CD4-positive, alpha-beta T cell treated with Interleukin-6 at 100 ng/mL for 8 hours (primary cell): ENCODE measurements around the gene LRP1B.
"Not testable (repeated sequence)": the region's sequence is repeated elsewhere in the genome, so short reads cannot be mapped to it uniquely, and the experiment has no call there.

Experiments used
- DNase-seq: peaks from one replicate; pipeline ENCODE4 v3.0.0-alpha.2; 2020; ENCODE audit warnings: mixed read lengths, low spot score

Gene LRP1B

DNA sequence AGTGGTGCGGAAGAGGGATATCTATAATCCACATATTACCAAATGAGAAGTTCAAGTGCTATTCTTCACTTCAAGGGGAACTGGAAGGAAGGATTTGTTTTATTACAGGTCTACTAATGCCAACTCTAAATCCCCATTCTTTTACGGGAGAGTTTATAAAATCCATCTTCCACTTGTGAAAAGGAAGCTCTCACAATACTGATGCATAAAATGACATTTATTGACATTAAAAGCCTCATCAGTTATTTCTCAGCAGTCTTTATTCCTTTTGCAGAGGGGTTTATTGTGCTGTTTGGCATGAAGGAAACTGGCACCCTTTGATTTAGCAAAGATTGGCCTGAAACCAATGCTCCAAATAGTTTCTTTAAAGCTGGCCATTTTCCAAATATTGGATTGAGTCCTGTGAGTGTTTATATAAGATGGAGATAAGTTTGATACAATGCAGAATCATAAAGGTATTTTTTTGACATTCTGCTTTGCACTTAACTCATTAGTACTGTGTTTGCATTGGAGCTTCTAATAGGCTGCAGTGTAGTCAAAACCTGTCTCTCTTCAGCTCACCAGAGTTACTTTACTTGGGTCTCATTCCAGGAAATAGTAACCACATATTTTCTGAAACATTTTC is 26.6 kb downstream of the LRP1B start:
- DNase-seq: no peak

DNA sequence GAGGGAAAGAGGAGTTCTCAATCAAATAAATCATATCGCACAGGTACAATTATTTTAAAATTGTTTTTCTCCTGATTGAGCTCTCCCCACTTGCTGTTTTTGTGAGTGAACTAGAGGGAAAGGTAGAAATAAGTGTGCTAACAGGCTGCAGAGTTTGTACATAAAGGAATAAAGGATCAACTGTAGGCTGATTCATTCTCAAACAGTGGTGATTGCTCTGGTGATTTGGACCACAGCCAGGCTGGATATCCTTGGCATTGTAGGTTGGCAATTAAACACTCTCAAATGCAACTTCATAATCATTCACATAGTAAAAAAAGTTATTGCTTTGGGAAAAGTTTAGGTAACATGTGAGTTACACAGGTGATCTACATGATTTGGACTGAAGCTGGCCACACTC is 29.8 kb downstream of the LRP1B start:
- DNase-seq: no peak

DNA sequence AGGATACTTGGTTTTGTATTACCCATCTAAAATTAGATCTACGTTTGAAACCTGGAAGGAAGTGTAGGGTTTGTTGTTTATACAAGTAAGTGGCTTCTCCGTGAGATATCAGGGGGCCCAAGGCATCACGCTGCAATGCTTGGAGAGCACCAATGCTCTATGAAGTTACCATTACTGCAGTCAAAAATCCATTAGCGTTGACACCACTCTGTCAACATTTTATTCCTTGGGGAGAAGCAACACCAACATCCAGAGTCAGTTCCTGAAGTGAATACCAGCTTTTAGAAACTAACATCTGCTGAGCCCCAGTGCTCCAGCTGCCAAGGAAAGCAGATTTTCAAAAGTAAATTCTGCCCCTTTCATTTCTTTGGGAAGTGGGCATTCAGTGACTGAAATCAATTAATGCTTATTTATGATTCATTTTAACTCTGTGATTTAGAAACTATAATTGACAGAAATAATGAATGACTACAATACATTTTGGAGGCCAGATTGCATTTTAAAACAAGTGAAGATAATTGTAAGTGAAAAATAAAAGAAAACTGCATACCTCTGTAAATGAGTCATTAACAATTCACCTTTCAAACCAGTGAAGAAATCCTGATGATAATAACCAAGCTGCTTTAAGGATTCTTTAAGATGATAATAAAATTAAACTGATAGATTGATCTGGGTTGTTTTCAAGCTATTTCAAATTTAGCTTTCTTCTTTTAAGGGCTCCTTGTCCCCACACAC is 30.5 kb downstream of the LRP1B start:
- no peak for DNase-seq

DNA sequence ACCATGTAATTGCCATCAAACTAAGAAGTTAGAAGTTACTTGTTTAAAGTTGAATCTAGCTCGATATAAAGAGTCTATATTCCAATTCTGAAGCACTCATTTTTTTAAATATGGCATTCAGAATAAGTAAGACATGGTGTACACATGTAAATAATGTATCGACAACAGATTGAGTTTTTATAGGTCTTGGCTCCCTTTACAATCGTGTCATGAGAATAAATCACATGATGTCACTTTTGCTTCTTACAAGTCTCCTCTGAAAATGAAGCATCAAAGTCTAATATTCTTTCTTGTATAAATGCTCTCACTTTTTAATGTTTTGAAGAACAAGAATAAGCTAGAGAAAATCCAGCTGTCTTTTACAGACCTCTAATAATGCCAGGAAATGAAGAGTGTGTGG is 33.1 kb downstream of the LRP1B start:
- no peak for DNase-seq

DNA sequence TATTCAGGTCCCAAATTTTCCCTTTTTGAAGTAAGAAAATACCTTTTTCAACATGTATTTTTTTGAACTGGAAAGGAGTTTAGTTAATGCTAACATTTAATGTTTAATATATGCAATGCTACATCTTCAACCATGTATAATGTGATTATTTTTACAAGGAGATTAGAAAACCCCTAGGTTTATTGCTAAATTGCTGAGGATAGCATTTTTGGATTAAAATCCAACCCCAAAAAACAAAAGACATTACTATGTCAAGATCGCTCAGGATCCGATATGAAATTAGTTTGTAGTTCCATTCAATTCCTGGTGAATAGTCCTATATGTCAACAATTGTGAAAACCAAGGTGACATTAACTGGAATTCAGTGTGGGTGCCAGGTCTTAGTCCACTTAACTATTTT is 35.2 kb downstream of the LRP1B start:
- no peak for DNase-seq

DNA sequence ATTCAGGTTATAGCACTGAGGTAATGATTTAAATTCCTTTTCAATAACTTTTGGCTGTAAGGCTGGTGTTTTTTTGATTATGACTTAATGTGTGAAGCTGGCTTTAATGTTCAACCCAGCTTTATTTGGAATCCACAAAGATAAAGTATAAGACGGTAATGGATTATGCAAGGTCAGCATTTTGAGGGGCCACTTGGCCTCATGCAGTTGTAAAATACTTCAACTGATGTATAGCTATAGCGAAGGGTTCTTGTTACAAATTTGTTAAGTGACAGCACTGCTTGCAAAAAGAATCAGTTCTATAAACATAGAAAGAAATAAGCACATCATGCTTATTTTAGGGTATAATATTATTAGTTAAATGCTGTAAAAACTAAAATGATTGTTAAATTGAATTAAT is 36.6 kb downstream of the LRP1B start:
- DNase-seq: no peak

DNA sequence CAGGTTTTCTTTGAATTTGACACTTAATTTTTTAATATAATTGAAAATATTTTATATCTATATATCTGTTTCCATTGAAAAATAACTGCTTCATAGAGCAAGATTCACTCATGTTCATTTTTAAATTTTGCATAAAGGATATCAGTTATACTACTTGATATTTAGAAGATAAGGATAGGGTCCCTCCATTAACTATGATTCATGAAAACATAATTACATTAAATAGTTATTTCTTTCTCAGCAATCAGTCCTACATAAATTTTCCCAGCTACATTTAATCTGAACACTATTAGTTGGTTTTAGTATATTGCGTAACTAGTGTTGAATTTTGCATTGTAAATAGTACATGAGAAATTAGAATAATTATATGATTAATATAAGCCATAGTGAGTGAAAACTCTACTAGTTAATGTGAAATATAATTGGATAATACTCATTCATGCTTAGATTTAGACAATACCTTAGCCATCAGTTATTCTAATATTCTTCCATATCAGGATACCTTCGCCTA is 42.7 kb downstream of the LRP1B start:
- DNase-seq: no peak

DNA sequence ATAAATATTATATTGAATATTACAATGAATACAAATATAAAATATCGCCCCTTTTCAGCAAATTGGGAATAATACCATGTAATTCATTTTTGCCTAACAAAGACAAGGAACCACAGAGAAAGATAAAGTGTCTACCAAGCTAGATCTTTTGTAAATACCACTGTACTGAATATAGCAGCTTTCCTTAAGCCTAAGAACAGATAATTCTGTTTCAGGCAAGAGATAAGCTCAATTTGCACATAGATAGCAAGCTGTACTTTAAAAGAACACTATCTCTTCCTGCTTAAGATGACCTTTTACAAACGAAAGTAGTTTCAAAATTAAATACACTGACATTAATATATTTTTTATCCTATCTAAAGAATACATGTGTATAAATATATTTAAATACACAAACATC is 43.2 kb downstream of the LRP1B start:
- not testable (repeated sequence) for DNase-seq

DNA sequence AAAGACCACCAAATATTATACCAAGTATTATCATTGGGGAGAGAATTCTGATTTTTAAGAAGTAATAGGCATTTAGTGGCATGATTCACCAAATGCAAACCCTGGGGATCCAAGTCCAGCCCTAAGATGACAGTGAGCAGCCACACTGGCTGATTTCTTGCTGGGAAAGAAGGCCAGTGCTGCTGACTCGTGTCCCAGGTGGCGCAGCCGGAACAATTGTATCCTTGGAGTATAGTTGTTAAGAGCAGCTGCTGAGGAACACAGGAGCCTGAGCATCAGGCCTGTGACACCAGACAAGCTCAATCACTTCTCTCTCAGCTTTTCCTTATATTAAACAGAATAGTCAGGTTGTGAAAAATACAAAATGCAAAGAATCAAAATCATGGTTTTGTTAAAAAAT is 48.4 kb downstream of the LRP1B start:
- no peak for DNase-seq

DNA sequence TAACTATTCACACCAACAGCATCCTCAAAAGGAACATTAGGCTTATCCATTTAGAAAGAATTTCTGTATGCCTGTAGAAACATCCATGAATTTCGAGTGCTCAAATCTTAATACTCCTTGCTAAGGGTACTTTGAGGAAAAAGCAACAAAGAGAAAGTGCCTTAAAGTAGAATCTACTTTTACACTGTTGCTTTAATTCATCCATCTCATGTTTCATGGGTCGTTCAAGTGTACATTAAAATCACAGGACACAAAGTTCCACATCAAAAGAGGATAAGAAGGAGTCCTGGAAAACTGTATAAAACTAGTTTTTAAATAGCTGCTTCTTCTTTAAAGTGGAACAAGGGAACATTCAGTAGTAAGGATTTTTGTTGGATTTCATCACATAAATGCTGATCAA is 54.5 kb downstream of the LRP1B start:
- DNase-seq: no peak

DNA sequence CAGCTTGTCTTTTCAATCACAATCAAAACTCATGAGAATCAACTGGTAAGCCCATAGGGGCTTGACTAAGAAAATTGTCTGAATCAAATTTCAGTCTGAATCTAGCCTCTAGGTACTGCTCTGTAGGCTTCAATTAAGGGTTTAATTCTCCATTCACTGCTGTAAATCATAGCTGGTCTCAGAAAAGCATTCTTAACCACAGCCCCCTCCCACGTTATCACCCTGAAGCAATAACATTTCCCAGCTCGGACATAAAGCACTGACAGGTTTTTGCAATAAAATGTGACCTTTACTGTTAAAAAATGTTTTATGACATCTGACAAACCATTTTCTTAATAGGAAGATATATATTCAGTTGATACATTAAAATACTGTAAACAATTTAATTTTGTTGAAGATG is 55.0 kb downstream of the LRP1B start:
- no peak for DNase-seq

DNA sequence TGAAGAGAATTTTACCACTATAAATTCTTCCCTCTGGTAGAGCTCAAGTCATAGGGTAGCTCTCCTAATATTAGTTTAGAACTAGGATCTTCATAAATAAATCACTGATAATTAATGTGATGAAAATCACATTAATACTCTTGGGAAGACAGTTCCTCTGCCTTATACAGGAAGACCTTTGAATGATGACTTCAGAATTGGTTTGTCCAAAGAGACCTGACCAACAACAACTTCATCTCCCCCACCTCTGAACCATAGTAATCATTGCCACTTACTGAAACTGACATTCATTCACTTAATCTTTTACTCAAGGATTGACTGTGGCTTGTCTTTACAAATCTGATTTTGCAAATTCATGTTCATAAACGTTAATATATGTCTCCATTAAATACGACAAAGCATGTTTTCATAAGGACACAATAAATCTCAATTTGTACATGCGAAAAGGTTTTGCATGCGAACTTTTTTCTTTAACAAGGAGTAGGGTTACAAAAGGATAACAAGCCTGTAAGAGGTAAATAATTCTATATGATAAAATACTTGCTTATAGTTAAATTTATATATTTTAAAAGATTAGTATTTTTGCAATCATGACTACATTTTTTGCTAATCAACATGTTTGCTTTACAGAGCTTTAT is 61.4 kb downstream of the LRP1B start:
- no peak for DNase-seq

DNA sequence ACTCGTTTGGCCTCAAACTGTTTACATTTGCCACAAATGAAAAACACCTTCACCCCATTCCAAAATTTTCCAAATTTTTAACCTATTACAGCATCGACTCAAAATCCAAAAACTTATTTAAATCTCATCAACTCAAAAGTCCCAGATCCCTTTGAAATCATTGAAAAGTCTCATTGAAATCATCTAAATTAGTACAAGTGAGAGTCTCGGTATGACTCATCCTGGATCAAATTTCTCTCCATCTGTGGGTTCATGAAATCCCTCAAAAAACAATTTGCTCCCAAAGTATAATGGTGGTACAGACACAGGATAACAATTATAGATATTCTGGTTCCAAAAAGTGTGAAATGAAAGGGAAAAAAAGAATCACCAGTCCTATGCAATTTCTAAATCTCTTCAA is 65.1 kb downstream of the LRP1B start:
- DNase-seq: no peak

DNA sequence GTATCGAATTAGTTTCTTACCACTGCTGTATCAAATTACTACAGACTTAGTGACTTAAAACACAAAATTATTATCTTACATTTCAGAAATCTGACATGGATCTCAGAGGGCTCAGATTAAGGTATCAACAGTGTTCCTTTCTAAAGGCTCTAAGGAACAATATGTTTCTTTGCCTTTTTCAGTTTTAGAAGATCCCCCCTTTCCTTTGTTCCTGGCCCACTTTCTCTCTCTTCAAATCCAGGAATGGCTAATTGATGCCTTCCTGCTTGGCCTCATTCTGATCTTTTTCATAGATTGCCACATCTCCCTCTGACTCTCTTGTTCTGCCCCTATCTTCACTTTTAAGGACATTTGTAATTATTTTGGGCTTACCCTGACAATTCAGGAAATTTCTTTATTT is 65.7 kb downstream of the LRP1B start:
- DNase-seq: no peak

DNA sequence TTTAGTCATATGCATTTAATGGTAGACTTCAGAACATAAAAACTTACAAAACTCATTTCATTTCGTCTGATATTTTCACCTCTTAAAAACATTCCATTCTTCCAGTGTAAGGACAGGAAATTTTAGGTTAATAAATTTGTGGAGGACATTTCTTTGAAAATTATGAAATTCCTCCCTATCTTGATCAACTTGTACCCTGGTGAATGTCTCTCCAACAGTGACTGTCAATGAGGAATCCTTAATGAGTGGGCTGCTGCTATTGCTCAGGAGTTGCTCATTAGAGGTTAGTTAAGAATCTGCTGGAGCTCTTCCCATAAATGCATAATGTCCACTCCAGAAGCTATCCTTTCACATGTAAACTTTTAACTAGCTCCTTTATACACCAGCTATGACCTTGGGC is 69.1 kb downstream of the LRP1B start:
- no peak for DNase-seq

DNA sequence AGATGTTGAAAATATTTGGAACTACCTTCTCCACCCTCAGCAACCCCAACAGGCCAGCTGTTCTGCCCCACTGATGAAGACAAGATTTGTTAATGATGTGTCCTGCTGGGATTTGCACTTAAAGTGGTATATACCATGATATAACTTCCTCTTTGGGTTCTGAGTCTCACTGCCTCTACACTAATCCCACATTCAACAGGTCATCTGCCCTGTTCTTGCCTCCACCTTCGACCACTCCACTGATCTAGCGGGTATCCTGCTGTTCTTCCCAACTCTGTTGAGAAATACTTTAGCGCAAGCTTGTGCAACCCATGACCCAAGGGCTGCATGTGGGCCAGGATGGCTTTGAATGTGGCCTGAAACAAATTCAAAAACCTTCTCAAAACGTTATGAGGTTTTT is 72.7 kb downstream of the LRP1B start:
- DNase-seq: no peak

DNA sequence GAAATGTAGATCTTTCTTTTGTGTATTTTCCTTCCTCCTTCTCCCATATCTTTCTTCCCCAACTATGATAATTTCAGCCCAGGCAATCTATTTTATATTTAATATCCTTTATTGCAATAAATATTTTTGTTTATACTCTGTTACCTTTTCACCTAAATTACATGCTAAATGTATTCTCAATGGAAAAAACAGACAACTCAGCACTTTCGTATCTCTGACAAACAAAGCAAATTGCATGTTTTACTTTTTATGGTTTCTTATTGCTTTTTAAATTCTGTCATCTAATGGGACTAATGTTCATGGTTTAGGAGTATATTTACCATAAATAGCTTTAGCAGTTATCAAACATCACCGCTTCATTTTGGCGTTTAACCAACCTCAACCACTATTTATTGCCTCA is 74.0 kb downstream of the LRP1B start:
- DNase-seq: no peak

DNA sequence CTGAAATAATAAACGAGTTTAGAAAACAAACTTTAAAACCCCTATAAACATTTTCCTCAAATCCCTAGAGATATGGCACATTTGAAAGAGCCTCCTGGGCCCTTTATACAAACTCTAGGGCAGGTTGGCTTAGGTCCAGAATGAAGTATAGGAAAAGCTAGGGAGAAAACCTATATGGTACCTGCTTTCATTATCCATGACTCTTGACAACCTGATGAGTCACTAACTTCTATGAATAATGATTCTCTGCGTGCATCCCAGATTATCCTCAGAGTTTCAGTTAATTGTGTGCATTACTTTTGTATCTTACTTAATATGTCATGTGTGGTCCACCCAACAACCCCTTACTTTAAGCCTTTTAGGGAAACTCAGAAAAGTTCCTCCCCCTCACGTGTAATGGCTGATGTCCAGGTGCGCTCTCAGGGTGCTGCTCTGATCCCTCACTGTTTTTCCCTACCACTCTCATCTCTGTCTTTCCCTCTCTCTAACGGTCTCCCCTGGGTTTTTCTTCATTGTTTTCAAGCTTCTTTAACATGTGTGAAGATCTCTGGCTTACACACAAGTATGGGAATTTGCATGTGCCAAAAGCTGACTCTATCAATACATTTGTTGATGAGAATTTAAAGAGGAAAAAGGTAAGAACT is 78.5 kb downstream of the LRP1B start:
- no peak for DNase-seq

DNA sequence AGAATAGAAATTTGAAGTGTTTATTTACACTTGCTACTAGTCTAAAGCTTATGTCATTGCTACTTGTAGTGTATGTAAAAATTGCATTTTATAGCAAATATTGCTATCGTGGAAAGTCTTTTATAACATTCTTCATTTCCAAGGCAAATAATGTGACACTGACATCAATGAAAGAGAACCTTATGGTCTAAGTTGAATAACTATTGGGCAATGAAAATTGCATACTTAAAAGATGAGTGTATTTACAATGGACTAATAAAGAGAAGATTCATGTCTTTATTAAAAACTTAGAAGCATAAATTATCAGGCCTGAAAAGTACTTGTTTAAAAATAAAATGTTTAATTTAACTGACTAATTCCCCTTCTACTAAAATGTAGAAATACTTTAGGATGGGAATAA is 82.2 kb downstream of the LRP1B start:
- no peak for DNase-seq

DNA sequence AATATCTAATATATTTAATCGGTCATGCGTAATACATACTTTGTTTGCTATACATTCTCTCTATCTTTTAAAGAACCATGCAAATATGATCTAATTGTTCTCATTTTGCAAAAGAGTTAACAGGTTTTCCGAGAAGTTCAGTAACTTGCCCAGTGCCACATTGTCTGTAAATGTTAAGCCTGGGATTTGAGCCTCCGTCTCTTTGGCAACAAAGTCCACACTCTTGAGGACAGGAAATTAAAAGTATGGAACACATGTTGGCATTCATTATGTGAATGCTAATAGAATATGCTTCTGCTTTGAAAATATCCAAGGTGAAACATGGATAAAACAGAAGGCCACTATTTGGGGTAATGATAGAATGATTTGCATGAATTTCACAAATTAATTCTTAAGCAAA is 85.2 kb downstream of the LRP1B start:
- no peak for DNase-seq

DNA sequence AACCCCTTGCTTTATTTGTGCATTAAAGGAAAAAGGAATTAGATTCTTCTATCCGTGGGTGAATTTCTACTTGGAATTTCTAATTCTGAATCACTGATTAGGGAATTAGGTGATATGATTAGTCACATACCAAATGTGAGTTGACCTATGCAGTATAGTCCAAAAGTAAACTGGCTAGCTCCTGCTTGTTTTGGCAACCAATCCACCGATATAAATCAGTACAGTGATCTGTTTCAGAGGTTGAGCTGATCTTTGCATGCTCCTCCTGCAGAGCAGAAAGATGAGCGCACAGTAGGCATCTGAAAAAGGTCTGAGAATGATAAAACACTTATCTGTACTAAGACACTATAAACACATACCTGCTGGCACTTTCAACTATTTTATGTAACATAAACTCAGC is 86.6 kb downstream of the LRP1B start:
- no peak for DNase-seq

DNA sequence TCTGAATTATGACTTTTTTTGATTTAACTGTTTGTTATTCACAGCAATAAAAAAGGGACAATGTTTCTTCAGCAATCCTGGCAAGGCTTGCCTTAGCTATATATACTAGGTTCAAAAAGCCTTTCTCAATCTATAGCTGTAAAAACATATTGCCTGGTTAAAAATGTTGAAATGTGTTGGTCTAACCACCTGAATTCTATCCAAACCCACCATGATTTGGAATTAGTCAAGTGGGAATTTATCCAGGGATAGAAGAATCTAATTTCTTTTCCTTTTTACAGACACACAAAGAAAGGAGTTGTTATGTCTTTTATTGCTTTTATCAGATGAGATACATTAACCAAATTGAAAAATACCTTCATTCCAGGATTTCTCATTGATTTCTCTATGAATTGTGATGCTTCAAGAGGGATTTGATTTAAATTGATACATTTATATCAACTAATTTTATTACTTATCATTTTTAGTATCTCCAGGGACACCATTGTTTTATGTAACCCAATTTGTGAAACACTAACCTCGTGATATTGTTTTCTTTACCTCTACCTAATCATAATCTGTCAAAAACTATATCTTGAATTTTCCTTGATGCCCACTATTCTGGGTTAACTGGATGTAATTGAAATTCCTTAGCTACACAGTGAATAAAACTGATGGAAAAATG is 88.1 kb downstream of the LRP1B start:
- no peak for DNase-seq
